Neural progenitor cell (in vitro differentiated cells): ENCODE results near the gene NLRP9. TPM values are rescaled to one million over a fixed set of nuclear protein-coding genes. Genes with fewer than 3 reads are reported as not detected.

Experiments used
- DNase-seq: peaks from one replicate; pipeline ENCODE4 v3.0.0-alpha.2; 2016; ENCODE audit warnings: low spot score
- H2AFZ ChIP-seq: fragments of 200-600 bp; sonication (generic); replicated peaks from 2 replicates; pipeline ENCODE4 v1.6.1; 2016; ENCODE audit warnings: antibody characterized with exemption
- H3F3A ChIP-seq: fragments of 200-600 bp; sonication (generic); 2 replicates; pipeline ENCODE4 v1.6.1; 2016; ENCODE audit warnings: antibody characterized with exemption, low read depth
- H3K27ac ChIP-seq: fragments of 200-600 bp; sonication (generic); 2 replicates; pipeline ENCODE4 v1.5.1; 2016; ENCODE audit warnings: mild to moderate bottlenecking
- H3K27me3 ChIP-seq: fragments of 200-600 bp; sonication (generic); 2 replicates; pipeline ENCODE4 v1.6.1; 2016; ENCODE audit warnings: mild to moderate bottlenecking, moderate library complexity
- H3K36me3 ChIP-seq: fragments of 200-600 bp; sonication (generic); 2 replicates; pipeline ENCODE4 v1.5.1; 2016
- H3K4me1 ChIP-seq: fragments of 200-600 bp; sonication (generic); 2 replicates; pipeline ENCODE4 v1.6.1; 2016; ENCODE audit warnings: mixed run types
- H3K4me2 ChIP-seq: fragments of 200-600 bp; sonication (generic); 2 replicates; pipeline ENCODE4 v1.6.1; 2016
- H3K4me3 ChIP-seq: fragments of 200-600 bp; sonication (generic); 2 replicates; pipeline ENCODE4 v1.5.1; 2016
- H3K79me2 ChIP-seq: fragments of 200-600 bp; sonication (generic); 2 replicates; pipeline ENCODE4 v1.6.1; 2016; ENCODE audit warnings: low read depth
- H3K9ac ChIP-seq: fragments of 200-600 bp; sonication (generic); 2 replicates; pipeline ENCODE4 v1.6.1; 2016
- H3K9me3 ChIP-seq: fragments of 200-600 bp; sonication (generic); 2 replicates; pipeline ENCODE4 v1.5.1; 2016; ENCODE audit warnings: low read depth
- H4K20me1 ChIP-seq: fragments of 200-600 bp; sonication (generic); 2 replicates; pipeline ENCODE4 v1.6.1; 2016; ENCODE audit warnings: low read depth
- H3K27ac Mint-ChIP-seq: 3 replicates; pipeline ENCODE4 v1.8.0; 2021; ENCODE audit warnings: mixed read lengths
- H3K27me3 Mint-ChIP-seq: 2 replicates; pipeline ENCODE4 v1.8.0; 2022; ENCODE audit warnings: low read depth, mild to moderate bottlenecking, inconsistent platforms, moderate library complexity, mixed read lengths; ENCODE audit not compliant: insufficient read depth
- H3K36me3 Mint-ChIP-seq: 3 replicates; pipeline ENCODE4 v1.8.0; 2021; ENCODE audit warnings: mixed read lengths
- H3K4me1 Mint-ChIP-seq: 3 replicates; pipeline ENCODE4 v1.8.0; 2021; ENCODE audit warnings: mixed read lengths
- H3K4me3 Mint-ChIP-seq: 3 replicates; pipeline ENCODE4 v1.8.0; 2021; ENCODE audit warnings: mild to moderate bottlenecking, moderate library complexity, mixed read lengths
- H3K9me3 Mint-ChIP-seq: 3 replicates; pipeline ENCODE4 v1.8.0; 2020; ENCODE audit warnings: mixed read lengths
- CTCF ChIP-seq: fragments of 200-600 bp; sonication (generic); IDR thresholded peaks from 2 replicates; pipeline ENCODE4 v1.5.1; 2017; ENCODE audit warnings: antibody characterized with exemption, mild to moderate bottlenecking
- EZH2 ChIP-seq: fragments of 200-600 bp; sonication (generic); IDR thresholded peaks from 2 replicates; pipeline ENCODE4 v1.6.1; 2017; ENCODE audit warnings: antibody characterized with exemption, mild to moderate bottlenecking, moderate library complexity
- EZH2phosphoT487 ChIP-seq: fragments of 200-600 bp; sonication (generic); IDR thresholded peaks from 2 replicates; pipeline ENCODE4 v1.6.1; 2017; ENCODE audit warnings: antibody characterized with exemption
- total RNA-seq: library from RNA; depleted of rRNA; stranded (reverse); fragments of >200 nt; gene quantifications from 2 replicates; pipeline ENCODE4 v1.2.3, GENCODE V29; 2015; ENCODE audit warnings: low replicate concordance

NLRP9 gene
- total RNA-seq, 1 donor from 2014 or later = not detected

DNA sequence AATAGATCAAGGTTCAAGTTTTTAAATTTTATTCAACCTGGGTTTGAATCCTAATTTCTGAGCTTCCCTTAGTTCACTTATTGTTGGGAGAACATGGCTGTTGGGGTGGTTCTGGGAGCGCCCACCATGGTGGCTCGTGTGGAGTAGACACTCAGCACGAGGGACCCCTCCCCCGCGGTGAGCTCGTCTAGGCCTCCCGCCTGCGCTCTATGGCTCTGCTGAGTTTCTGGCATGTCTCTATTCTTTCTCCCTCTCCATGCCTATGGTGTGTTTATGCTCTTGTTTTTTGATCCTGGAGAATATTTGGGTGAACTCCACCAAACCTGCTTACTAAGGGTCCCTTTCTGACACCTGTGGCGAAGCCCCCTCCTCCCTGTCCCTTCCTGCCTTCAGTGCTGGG lies 64.7 kb downstream of the NLRP9 start:
- H3K4me2 ChIP-seq = peak overlapping the region; percentile 87
- H3K27me3 ChIP-seq = no peaks in the 10 kb centered on the region
- Mint-ChIP-seq H3K9me3 (no peaks in the 10 kb centered on the region), H3K27me3 (peaks cover 14% of the 10 kb centered on the region), H3K27ac (peak overlapping the region; percentile 29), H3K4me1 (peaks cover 36% of the 10 kb centered on the region), H3K36me3 (peaks cover 18% of the 10 kb centered on the region), H3K4me3 (peak overlapping the region; percentile 81)
- no peaks in the 10 kb centered on the region for H3K36me3 ChIP-seq
- H3K4me3 ChIP-seq = no peak overlapping the region
- no peak for TF ChIP-seq CTCF
- TF ChIP-seq EZH2 = no peak
- no peak for TF ChIP-seq EZH2phosphoT487
- peaks cover 46% of the 10 kb centered on the region for H3F3A ChIP-seq
- H2AFZ ChIP-seq = no peak overlapping the region
- no peak overlapping the region for H3K9ac ChIP-seq
- H3K9me3 ChIP-seq = no peaks in the 10 kb centered on the region
- peak; percentile 28 for DNase-seq
- H3K79me2 ChIP-seq = peaks cover 81% of the 10 kb centered on the region
- H4K20me1 ChIP-seq = peaks cover 80% of the 10 kb centered on the region
- H3K27ac ChIP-seq = peak overlapping the region; percentile 20
- peaks cover 19% of the 10 kb centered on the region for H3K4me1 ChIP-seq

GRCh38 chr19:55672418-55672817 lies 65.8 kb downstream of the NLRP9 start:
- Histone ChIP-seq H3K79me2 (peaks cover 81% of the 10 kb centered on the region), H2AFZ (no peak overlapping the region), H4K20me1 (peaks cover 84% of the 10 kb centered on the region), H3K4me2 (no peak overlapping the region), H3K4me1 (peaks cover 19% of the 10 kb centered on the region), H3K4me3 (no peak overlapping the region), H3K9me3 (no peaks in the 10 kb centered on the region), H3K27ac (no peak overlapping the region), H3K27me3 (no peaks in the 10 kb centered on the region), H3K9ac (no peak overlapping the region), H3F3A (peaks cover 46% of the 10 kb centered on the region), H3K36me3 (no peaks in the 10 kb centered on the region)
- peak overlapping the region; percentile 54 for H3K4me3 Mint-ChIP-seq
- TF ChIP-seq CTCF (no peak), EZH2phosphoT487 (no peak), EZH2 (no peak)
- peaks cover 11% of the 10 kb centered on the region for H3K27me3 Mint-ChIP-seq
- no peak for DNase-seq
- H3K9me3 Mint-ChIP-seq = no peaks in the 10 kb centered on the region
- H3K4me1 Mint-ChIP-seq = peaks cover 36% of the 10 kb centered on the region
- H3K27ac Mint-ChIP-seq = no peak overlapping the region
- H3K36me3 Mint-ChIP-seq = peaks cover 18% of the 10 kb centered on the region

- H4K20me1 ChIP-seq = peaks cover 85% of the 10 kb centered on the region
- Mint-ChIP-seq H3K4me3 (peak overlapping the region; percentile 67), H3K4me1 (peaks cover 29% of the 10 kb centered on the region), H3K27me3 (peaks cover 11% of the 10 kb centered on the region), H3K36me3 (peaks cover 18% of the 10 kb centered on the region), H3K27ac (no peak overlapping the region), H3K9me3 (no peaks in the 10 kb centered on the region)
- H3K9ac ChIP-seq = no peak overlapping the region
- H3K9me3 ChIP-seq = no peaks in the 10 kb centered on the region
- no peaks in the 10 kb centered on the region for H3K27me3 ChIP-seq
- H2AFZ ChIP-seq = no peak overlapping the region
- peaks cover 46% of the 10 kb centered on the region for H3F3A ChIP-seq
- peaks cover 81% of the 10 kb centered on the region for H3K79me2 ChIP-seq
- H3K36me3 ChIP-seq = no peaks in the 10 kb centered on the region
- no peak for DNase-seq
- H3K27ac ChIP-seq = peak overlapping the region; percentile 20
- H3K4me3 ChIP-seq = no peak overlapping the region
- H3K4me1 ChIP-seq = peaks cover 11% of the 10 kb centered on the region
- no peak overlapping the region for H3K4me2 ChIP-seq
- TF ChIP-seq EZH2 = no peak
- TF ChIP-seq EZH2phosphoT487 = no peak
- no peak for TF ChIP-seq CTCF
These were observed 67.2 kb downstream of the NLRP9 start for GRCh38 chr19:55671054-55671378.
